HG03097 (cell line): ENCODE measurements around the gene TBR1.

ENCODE experiments used
- ATAC-seq: cut with Tn5 transposase; IDR thresholded peaks from one replicate; pipeline ENCODE4 v1.9.1; 2021; ENCODE audit not compliant: unreplicated experiment, low FRiP score

The TBR1 gene

GRCh38 chr2:161426922-161427663, 11.0 kb downstream of the TBR1 start:
- ATAC-seq, result no peak

- ATAC-seq, result no peak
These were observed 11.8 kb downstream of the TBR1 start for GRCh38 chr2:161427664-161428587.

GRCh38 chr2:161430386-161430785, 14.3 kb downstream of the TBR1 start:
- no peak for ATAC-seq

DNA sequence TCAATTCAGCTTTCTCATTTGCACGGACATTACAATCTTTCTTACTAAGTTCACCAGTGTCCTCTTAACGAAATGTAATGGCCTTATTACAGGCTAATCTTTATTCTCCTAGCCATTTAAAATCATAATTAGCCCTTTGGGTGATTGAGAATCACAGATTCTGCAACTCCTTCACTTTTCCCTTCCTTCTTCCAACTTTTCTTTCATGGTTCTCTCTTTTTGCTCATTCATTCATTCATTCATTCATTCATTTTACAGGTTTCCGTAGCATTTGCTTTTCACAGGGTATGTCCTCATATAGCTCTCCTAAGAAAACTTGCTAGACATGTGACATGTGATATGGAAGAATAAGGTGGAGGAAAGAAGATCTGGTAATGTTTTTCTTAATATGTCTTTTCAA, 16.0 kb downstream of the TBR1 start:
- no peak for ATAC-seq

DNA sequence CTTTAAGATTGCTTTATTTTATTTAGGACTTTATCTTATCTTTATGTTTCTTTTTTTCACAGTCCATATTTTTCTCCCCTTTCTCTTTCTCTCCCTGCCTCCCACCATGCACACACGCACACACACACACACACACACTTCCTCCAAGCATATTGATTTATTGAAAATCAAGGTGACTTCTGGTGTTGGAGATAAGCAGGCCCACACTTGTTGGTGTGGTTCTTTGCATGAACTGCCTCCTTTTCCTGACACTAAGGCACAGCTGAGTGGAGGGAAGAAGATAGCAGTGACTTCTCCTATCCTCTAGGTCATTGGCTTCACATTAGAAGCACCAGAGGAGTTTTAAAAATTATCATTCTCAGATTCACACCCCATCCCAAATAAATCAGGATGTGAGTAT, 18.0 kb downstream of the TBR1 start:
- no peak for ATAC-seq

DNA sequence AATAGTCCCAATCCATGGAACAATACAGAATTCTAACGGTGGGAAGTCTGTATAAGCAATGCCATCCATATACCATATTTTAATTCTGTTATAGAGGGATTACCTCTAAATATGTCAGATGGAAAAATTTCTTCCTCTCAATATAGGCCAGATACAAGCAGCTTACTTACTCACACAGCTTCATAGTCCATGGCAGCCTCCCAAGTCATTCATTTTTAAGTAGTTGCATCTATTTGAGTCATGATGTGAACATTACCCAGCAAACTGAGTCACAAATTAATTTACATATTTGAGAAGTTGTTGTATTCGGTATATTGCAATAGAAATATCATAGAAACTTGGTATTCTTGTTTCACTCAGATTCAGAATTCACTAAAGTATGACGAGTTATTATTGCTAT, 20.3 kb downstream of the TBR1 start:
- no peak for ATAC-seq

DNA sequence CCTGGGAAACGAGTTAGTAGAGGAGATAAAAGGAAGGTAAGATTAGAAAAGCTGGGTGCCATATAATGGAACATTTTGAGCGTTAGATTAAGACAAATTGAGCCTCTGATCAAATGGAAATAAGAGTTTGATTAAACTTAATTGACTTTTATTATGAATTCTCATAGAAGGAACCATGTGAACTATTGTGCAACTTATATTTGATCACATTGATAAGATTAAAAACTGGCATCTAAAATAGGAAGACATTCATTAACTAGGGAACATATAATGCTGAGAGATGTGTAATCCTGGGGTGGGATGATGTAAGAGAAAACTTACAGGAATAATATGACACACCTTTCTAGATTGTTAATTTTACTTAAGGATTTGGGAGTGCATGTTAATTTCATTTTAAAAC, 22.5 kb downstream of the TBR1 start:
- no peak for ATAC-seq

DNA sequence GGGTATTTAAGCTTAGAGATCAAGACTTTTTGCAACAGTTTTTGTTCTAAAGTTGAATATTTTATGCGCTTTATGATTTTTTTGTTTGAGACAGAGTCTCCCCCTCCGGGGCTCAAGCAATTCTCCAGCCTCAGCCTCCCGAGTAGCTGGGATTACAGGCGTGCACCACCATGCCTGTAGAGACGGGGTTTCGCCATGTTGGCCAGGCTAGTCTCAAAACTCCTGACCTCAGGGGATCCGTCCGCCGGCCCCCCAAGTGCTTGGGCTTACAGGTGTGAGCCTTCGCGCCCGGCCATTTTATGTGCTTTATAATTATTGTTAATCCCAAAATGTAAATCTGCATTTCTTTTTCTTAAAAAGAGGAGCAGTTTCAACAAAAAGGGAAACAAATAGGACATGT, 29.0 kb downstream of the TBR1 start:
- no peak for ATAC-seq

DNA sequence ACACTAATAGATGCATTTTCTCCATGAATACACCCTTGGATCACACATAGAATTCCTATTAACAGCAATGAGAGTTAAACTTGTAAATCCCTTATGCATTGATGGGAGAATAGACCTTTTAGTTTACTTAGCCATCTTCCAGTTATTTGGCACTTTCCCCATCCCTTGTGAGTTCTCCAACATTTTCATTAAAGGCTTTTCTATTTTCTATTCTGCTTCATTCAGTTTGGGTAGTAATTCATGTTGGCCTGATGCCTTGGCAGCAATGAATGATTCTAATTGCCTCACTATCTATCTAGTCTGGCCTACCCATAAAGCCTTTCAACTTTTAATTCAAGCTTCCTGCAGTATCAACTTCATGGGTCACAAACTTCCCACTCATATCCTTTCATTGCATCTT, 32.3 kb downstream of the TBR1 start:
- ATAC-seq, result no peak

GRCh38 chr2:161471631-161472030, 55.5 kb downstream of the TBR1 start:
- no peak for ATAC-seq

- ATAC-seq, result no peak
These were observed 58.8 kb downstream of the TBR1 start for GRCh38 chr2:161474920-161475319.
